NB4 (cell line): Measurements from ENCODE around the gene NBEA.

Source experiments
- DNase-seq: peaks from one replicate; pipeline ENCODE4 v3.0.0; 2010; ENCODE audit warnings: low read depth
- H3K4me3 ChIP-seq: one replicate; pipeline ENCODE4 v1.5.1; 2011; ENCODE audit warnings: mild to moderate bottlenecking, low read depth, low read length, moderate library complexity
- CTCF ChIP-seq: IDR thresholded peaks from one replicate; pipeline ENCODE4 v1.5.1; 2012; ENCODE audit warnings: low read depth, low read length
- MAX ChIP-seq: IDR thresholded peaks from 2 replicates; pipeline ENCODE4 v1.6.1; 2011; ENCODE audit warnings: low read depth, low read length
- MYC ChIP-seq: IDR thresholded peaks from 2 replicates; pipeline ENCODE4 v1.6.1; 2011; ENCODE audit warnings: low read depth, low read length
- POLR2A ChIP-seq: IDR thresholded peaks from 2 replicates; pipeline ENCODE4 v1.6.1; 2011; ENCODE audit warnings: mild to moderate bottlenecking; ENCODE audit not compliant: insufficient read length; ENCODE audit errors: extremely low read depth

NBEA gene

GRCh38 chr13:35473206-35473775, 531.2 kb downstream of the NBEA start:
- DNase-seq, result no peak
- TF ChIP-seq MYC (no peak), POLR2A (no peak), CTCF (no peak), MAX (no peak)
- H3K4me3 ChIP-seq, result no peak overlapping the region

GRCh38 chr13:35473802-35474201, 531.7 kb downstream of the NBEA start:
- H3K4me3 ChIP-seq, result no peak overlapping the region
- TF ChIP-seq CTCF, result no peak
- TF ChIP-seq MYC, result no peak
- no peak for TF ChIP-seq MAX
- no peak for TF ChIP-seq POLR2A
- no peak for DNase-seq

- H3K4me3 ChIP-seq, result no peak overlapping the region
- no peak for DNase-seq
- TF ChIP-seq POLR2A, result no peak
- TF ChIP-seq MAX, result no peak
- no peak for TF ChIP-seq MYC
- no peak for TF ChIP-seq CTCF
Observed at GRCh38 chr13:35474496-35475211, 532.6 kb downstream of the NBEA start.

- TF ChIP-seq POLR2A (no peak), MYC (no peak), MAX (no peak), CTCF (no peak)
- no peak overlapping the region for H3K4me3 ChIP-seq
- no peak for DNase-seq
Observed at GRCh38 chr13:35475212-35475959, 533.3 kb downstream of the NBEA start.

GRCh38 chr13:35475960-35476943, 534.2 kb downstream of the NBEA start, which contains the start of gene MAB21L1:
MAB21L1 (minus strand) TSS chr13:35476689; CDS start chr13:35476138, 551 bp downstream.
- no peak within 1 kb of the TSS for H3K4me3 ChIP-seq
- peak; percentile 40 for DNase-seq
- no peak for TF ChIP-seq CTCF
